GM12892 (cell line): Measurements from ENCODE around the gene TRAF3.

Source experiments
- DNase-seq: peaks from one replicate; pipeline ENCODE4 v3.0.0; 2011; ENCODE audit not compliant: insufficient read length
- FAIRE-seq: peaks from 2 replicates; lab custom pipeline; 2011; peaks lifted over from hg19 to GRCh38; lab: Jason Lieb, UNC
- POLR2A ChIP-seq: IDR thresholded peaks from 2 replicates; pipeline ENCODE4 v1.6.1; 2011; ENCODE audit warnings: low read depth, low read length, control low read depth
- POLR2AphosphoS5 ChIP-seq: IDR thresholded peaks from 2 replicates; pipeline ENCODE4 v1.6.1; 2011; ENCODE audit warnings: low read depth, low read length, control low read depth
- TAF1 ChIP-seq: IDR thresholded peaks from 2 replicates; pipeline ENCODE4 v1.6.1; 2011; ENCODE audit warnings: low read depth, mild to moderate bottlenecking, control low read depth, low read length, borderline replicate concordance

Gene TRAF3

DNA sequence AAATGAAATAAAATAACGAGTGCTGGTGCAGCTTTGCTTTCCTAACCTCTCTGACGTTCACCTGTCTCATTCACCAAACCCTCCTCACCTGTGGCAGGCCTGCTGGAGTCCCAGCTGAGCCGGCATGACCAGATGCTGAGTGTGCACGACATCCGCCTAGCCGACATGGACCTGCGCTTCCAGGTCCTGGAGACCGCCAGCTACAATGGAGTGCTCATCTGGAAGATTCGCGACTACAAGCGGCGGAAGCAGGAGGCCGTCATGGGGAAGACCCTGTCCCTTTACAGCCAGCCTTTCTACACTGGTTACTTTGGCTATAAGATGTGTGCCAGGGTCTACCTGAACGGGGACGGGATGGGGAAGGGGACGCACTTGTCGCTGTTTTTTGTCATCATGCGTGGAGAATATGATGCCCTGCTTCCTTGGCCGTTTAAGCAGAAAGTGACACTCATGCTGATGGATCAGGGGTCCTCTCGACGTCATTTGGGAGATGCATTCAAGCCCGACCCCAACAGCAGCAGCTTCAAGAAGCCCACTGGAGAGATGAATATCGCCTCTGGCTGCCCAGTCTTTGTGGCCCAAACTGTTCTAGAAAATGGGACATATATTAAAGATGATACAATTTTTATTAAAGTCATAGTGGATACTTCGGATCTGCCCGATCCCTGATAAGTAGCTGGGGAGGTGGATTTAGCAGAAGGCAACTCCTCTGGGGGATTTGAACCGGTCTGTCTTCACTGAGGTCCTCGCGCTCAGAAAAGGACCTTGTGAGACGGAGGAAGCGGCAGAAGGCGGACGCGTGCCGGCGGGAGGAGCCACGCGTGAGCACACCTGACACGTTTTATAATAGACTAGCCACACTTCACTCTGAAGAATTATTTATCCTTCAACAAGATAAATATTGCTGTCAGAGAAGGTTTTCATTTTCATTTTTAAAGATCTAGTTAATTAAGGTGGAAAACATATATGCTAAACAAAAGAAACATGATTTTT lies 128.2 kb downstream of the TRAF3 start:
- FAIRE-seq: no peak
- TF ChIP-seq TAF1 (no peak), POLR2AphosphoS5 (no peak), POLR2A (no peak)

DNA sequence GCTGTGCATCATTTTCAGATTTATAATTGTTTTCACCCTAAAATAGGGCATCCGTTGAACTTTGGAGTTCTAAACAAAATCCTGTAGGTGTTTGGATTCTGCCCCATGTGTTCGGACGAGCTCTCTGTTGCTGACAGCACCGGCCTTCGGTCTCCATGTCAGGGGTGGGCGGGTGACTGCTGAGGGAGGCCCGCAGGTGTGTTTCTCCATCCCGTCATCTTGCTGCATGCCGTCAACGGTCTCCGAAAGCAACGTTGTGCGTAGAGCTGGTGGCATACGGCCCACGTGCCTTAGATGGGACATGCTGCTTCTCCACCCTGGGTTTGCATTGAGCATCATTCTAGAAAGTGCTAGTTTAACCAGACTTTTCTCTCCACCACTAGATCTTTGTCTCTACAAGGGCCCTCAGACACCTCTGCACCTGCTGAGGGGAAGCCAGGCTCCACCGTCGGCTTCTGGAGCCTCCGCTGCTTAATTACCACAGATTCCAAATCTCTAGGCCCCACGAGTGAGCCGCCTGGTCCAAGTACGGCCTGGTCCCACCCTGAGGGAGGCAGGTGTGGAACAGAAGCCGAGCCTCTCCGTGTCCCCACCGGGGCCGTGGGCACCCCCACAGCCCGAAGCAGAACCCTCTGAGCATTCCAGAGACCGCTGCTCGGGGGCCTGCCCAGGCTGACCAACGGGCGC lies 129.5 kb downstream of the TRAF3 start:
- FAIRE-seq (no peak), DNase-seq (no peak)
- TF ChIP-seq POLR2A: peak; percentile 28; the same call in 1 of the 2 replicates
- no peak for TF ChIP-seq POLR2AphosphoS5
- no peak for TF ChIP-seq TAF1

More for the DNA sequence above, 128.2 kb downstream of the TRAF3 start:
- no peak for DNase-seq

DNA sequence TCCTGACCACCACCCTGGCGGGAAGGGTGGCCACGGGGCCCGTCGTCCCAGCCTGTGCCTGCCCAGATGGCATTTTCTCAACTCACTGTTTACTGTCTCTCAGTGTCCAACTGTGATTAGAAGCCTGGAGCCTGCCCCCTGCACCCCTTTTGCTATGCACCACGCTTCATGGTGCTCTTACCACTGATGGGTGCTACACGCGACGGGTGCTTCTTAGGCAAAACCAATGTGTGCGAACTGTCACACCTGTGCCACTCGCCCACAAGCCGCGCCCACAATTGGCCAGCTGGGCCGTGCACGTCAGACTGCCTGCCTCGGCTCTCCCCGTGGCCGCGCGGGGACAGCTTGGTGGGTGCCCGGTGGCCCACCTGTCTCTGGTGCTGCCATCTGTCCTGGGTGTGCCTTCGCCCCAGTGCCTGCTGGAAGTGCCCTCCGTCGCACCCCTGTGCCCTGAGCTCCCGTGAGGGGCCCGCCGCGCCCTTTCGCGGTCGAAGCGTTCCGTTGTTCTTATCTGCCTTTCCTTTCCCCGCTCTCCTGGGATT lies 130.1 kb downstream of the TRAF3 start:
- FAIRE-seq (no peak), DNase-seq (no peak)
- no peak for TF ChIP-seq POLR2A
- TF ChIP-seq TAF1: no peak
- TF ChIP-seq POLR2AphosphoS5: no peak; the same call in 1 of the 2 replicates

DNA sequence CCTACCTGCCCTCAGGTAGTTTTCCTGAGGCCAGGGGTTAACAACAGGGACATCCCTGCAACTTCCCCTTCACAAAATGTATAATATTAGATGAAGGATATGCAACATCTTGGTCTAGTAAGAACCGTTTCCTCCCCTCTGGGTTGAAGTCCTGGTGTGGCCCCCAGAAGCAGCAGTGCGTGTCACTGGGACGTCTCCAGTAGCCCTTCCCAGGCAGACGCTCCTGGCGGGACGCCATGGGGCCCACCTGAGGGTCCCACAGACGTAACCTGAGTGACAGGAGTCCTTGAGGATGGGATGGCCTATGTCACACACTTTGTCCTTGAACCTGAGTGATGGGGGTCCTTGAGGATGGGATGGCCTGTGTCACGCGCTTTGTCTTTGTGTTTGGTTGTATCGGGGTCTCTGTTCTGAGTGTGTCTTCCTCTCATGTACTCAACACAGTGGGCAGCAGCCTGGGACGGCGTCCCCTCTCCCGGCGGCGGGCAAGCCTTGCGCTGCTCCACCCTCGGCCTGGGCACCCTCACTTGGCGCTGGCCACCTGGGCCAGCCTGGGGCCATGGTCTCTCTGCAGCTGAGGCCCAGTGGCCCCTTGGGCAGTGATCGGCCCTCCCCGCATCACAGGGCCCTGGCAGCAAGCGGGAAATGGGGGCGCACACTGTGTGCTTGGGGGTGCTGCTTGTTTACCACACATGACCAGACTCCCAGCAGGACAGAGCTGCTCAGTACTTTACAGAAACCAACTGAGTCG lies 130.9 kb downstream of the TRAF3 start:
- no peak for TF ChIP-seq POLR2AphosphoS5
- TF ChIP-seq POLR2A: peak; percentile 26; the same call in 1 of the 2 replicates
- TF ChIP-seq TAF1: no peak
- no peak for DNase-seq
- FAIRE-seq: no peak

DNA sequence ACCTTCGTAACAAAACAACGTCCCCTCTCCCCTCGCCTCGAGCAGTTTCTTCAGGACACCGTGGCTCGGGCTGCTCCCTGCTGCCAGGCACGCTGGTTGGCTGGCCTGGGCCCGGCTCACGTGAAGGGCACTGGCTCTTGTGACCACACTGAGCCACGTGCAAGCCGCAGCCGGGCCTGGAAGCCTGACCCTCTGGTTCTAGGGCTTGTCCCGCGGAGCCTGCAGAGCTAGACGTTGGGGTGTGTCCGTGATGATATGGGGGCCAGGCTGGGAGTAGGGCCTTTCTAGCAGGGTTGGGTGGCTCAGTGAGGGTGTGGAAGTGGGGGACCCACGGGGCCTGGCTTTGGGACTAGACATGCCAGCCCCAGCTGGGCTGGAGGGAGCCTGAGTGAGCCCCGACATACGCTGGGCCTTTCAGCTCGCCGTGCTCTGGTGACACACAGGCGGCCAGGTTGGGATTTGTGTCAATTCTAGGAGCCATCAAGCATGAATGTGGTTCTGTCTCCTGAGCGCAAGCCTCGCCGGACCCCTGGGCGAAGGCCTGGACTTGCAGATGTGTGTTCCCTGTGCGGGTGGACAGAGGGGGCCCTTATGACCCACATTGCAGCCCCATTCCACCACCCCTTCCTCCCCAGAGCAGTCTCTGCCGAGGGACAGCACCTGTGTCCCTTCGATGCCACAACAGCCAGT lies 131.7 kb downstream of the TRAF3 start:
- no peak for DNase-seq
- TF ChIP-seq POLR2A: peak; percentile 12; the same call in 1 of the 2 replicates
- no peak for TF ChIP-seq TAF1
- 0 out of 2 replicates have a peak, but pooled peaks have one; percentile 23 for TF ChIP-seq POLR2AphosphoS5
- FAIRE-seq: no peak

DNA sequence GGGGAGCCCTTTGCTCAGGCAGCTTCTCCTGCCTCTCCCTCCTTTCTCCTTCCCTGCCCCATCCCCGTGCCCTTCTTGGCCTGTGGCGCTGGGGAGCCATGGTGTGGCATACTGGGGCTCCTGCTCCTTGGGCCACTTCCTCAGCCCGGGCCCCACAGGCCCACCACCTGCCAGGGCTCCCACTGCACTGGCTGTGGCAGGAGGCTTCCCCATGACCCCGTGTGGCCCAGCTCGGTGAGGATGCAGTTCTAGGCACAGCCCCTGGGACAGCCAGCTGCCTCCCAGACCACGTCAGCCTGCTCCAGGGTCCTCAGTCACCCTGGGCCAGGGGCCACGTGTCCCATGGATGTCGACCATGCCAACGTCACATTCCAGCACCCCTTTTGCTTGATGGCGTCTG lies 132.2 kb downstream of the TRAF3 start:
- DNase-seq (no peak), FAIRE-seq (no peak)
- no peak for TF ChIP-seq POLR2A
- TF ChIP-seq POLR2AphosphoS5: no peak; the same call in 1 of the 2 replicates

DNA sequence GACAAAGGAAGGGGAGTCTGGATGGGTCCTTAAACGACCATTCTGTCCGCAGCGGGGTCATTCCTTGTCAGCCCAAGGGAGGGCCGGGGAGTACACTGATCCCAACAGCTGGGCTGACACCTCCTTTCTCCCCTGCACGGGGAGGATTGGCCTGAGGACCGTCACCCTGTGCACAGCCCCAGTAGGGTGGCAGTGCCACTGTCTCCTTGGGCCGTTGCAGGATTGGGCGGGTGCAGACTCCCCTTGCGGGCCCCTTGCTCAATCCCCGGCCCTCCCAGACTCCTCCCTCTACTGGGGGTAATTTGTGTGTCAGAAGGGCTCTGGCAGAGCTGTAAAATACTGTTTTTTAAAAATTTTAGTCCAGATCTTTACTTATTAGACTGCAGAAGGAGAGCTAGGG lies 132.7 kb downstream of the TRAF3 start:
- DNase-seq (no peak), FAIRE-seq (no peak)
- TF ChIP-seq POLR2AphosphoS5 (no peak), TAF1 (no peak), POLR2A (no peak)

DNA sequence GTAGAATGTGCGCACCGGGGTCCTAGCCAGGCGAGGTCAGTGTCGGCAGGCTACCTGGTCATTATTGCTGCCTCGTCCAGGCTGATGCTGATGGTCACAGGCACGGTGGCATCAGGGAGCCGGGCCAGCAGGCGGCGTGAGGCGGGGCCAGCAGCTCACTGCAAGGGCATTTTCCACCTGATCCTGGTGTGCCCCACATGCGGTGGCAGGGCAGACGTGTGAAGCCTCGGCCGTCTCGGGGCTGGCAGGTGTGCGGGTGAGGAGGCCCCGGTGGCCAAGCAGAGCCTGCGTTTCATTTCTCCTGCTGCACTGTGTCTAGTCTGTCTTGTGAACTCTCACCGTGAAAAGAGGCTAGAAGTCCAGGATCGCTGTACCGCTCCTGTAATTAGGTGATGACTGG lies 133.2 kb downstream of the TRAF3 start:
- DNase-seq (no peak), FAIRE-seq (no peak)
- TF ChIP-seq POLR2A: no peak; the same call in 1 of the 2 replicates
- no peak; the same call in 1 of the 2 replicates for TF ChIP-seq POLR2AphosphoS5
- no peak for TF ChIP-seq TAF1

DNA sequence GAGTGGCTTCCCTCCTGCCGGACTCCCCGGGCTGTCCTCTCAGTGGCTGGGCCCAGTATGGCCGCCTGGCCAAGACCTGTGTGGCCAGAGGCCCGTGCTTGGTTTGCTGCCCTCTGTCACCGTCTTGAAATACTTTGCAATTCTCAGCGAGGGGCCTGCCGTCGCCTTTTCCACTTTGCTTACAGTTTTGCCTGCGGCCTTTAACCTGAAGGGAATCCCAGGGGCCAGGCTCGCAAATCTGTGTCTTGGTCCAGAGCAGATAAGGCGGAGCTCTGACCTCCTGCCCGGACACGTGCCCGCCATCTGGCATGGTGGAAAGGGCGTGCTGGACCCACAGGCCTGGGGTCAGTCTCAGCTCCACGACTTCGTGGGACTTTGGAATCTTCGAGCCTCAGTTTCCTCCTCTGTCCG lies 134.3 kb downstream of the TRAF3 start:
- FAIRE-seq: no peak
- no peak for DNase-seq
- TF ChIP-seq POLR2A (no peak), POLR2AphosphoS5 (no peak), TAF1 (no peak)
